Measurements from ENCODE around the gene ITGA11.

Gene ITGA11

DNA sequence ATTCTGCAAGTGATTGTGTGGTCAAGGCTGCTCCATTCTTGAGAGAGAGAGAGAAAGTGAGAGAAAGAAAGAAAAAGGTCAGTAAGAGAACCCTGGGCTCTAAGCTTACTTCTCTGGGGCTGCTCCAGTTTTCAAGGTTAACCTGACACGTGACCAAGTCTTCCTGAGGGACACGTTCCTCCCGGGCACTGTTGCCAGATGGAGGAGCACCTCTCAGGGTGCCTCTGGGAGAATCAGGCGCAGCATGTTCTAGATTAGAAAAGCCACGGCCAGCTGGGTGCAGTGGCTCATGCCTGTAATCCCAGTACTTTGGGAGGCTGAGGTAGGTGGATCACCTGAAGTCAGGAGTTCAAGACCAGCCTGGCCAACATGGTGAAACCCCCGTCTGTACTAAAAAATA lies 60.8 kb downstream of the ITGA11 start:
- ATAC-seq (replicated peaks) (no peak), DNase-seq (no peak)
- Mint-ChIP-seq H3K27me3 (peaks cover 24 to 41% of the 10 kb centered on the region in 2 donors), H3K4me1 (ENCODE audit: low read depth in 2 of 2) (no peaks in the 10 kb centered on the region), H3K36me3 (ENCODE audit: insufficient read depth) (peaks cover 2% of the 10 kb centered on the region), H3K9me3 (no peaks in the 10 kb centered on the region), H3K27ac (no peak overlapping the region), H3K4me3 (no peak overlapping the region)

DNA sequence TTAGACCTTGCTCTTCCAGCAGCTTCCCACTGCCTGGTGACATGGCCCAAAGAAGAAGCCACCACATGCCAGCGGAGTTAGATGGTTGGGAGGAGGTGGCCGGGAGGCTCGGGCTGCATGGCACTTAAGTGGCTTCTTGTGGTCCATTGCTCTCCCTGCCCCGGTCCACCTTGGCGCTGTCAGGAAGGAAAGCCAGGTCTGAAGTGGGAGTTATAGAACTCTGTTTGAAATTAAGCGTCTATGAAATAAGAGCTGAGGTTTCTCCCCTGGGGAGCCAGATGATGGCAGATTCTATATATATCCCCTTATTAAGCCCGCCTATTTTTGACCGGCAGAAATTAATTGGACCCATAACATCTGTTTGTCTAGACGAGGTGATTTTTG lies 61.2 kb downstream of the ITGA11 start:
- DNase-seq = no peak
- Mint-ChIP-seq H3K27me3 (peaks cover 24 to 41% of the 10 kb centered on the region in 2 donors), H3K36me3 (ENCODE audit: insufficient read depth) (peaks cover 2% of the 10 kb centered on the region), H3K9me3 (no peaks in the 10 kb centered on the region), H3K27ac (no peak overlapping the region), H3K4me3 (no peak overlapping the region), H3K4me1 (ENCODE audit: low read depth in 2 of 2) (no peaks in the 10 kb centered on the region)
- no peak for ATAC-seq (replicated peaks)

DNA sequence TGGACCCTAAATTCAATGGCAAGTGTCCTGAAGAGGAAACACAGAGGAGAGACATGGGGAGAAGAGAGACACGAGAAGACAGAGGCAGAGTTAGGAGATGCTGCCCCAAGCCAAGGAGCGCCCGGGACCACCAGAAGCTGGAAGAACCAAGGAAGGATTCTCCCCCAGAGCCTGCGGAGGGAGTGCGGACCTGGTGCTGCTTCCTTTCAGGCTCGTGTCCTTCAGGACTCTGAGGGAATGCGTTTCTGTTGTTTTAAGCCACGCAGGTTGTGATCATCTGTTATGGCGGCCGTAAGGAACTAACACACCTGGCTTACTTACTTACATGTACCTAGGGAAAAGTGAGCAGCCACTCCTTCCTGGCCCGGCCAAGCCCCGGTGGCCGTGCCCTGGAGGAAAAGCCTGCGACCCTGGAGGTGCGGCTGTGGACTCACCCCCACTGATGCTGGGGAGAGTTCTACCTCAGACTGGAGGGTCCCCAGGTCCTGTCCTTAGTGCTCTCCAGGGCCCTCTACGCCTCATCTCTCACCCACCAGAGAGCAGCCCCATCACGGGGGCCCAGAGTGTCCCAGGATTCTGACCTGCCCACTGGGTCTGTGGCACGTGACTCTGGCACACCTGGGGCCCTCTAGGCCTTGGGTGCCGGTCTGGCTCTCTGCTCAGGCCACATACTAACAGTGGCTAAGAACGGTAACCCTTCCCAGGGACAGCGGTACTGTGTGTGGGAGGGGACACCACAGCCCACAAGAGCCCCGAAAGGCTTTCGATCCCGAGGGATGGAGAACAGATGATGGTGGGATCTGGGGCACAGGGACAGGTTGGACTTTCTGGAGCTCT lies 61.8 kb downstream of the ITGA11 start:
- no peak for DNase-seq
- Mint-ChIP-seq H3K4me3 (no peak overlapping the region), H3K4me1 (ENCODE audit: low read depth in 2 of 2) (no peaks in the 10 kb centered on the region), H3K9me3 (no peaks in the 10 kb centered on the region), H3K27ac (no peak overlapping the region), H3K36me3 (ENCODE audit: insufficient read depth) (peaks cover 2% of the 10 kb centered on the region), H3K27me3 (peaks cover 24 to 41% of the 10 kb centered on the region in 2 donors)
- ATAC-seq (replicated peaks) = no peak

DNA sequence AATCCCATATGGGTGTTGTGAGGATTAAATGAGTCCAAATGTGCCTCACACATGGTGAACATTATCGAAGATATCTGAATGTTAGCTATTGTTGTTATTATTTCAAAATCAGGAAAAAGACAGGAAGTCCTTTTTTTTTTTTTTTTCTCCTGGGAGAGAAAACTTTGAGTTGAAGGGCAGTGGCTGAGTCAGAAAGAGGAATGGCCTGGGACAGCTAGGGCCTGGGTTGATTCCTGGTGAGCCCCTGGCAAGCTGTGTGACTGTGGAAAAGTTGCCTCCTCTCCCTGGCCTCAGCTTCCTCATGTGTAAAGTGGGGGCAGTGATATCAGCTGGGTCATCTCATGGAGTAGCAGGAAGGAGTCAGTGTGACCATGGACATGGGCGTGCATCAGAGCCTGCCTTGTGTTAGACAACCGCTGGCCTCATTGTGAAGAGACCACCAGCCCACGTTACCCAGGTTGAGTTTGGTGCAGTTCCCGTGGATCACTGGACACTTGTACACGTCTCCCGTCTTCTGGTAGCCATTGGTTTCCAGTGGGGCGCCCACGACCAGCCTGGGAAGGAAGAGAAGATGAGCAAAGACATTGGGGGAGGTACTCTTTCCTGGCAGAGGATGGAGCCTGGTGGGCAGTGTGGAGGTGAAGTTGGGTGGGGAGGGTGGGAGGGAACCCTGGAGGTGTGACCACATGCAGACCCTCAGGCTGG lies 63.1 kb downstream of the ITGA11 start:
- H3K4me1 Mint-ChIP-seq (ENCODE audit: low read depth in 2 of 2) = no peaks in the 10 kb centered on the region
- peaks cover 2% of the 10 kb centered on the region for H3K36me3 Mint-ChIP-seq (ENCODE audit: insufficient read depth)
- H3K9me3 Mint-ChIP-seq = no peaks in the 10 kb centered on the region
- peaks cover 24 to 41% of the 10 kb centered on the region in 2 donors for H3K27me3 Mint-ChIP-seq
- ATAC-seq (replicated peaks) (no peak), DNase-seq (no peak)
- no peak overlapping the region for H3K27ac Mint-ChIP-seq
- H3K4me3 Mint-ChIP-seq = no peak overlapping the region

DNA sequence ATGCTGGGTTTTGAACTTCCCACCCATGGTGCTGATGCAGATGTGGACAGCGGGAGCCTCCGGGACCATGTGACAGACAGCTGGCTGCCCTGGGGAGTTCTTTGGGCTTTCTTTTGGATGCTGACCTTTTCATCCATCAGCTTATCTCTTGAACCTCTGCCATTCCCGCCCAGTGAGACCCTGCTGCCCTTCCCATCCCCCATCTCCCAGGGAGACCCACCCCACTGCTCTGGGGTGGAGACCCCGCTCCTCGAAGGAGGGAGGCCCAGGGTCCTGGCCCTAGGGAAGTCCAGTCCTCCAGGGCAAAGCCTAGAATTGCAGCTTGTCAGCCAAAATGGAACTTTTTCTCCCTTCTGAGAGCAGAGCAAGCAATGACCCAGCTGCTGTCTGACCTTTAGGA lies 64.0 kb downstream of the ITGA11 start:
- ATAC-seq (replicated peaks) (no peak), DNase-seq (no peak)
- Mint-ChIP-seq H3K4me3 (no peak overlapping the region), H3K9me3 (no peaks in the 10 kb centered on the region), H3K4me1 (ENCODE audit: low read depth in 2 of 2) (no peaks in the 10 kb centered on the region), H3K27me3 (peaks cover 24 to 41% of the 10 kb centered on the region in 2 donors), H3K27ac (no peak overlapping the region), H3K36me3 (ENCODE audit: insufficient read depth) (peaks cover 2% of the 10 kb centered on the region)

DNA sequence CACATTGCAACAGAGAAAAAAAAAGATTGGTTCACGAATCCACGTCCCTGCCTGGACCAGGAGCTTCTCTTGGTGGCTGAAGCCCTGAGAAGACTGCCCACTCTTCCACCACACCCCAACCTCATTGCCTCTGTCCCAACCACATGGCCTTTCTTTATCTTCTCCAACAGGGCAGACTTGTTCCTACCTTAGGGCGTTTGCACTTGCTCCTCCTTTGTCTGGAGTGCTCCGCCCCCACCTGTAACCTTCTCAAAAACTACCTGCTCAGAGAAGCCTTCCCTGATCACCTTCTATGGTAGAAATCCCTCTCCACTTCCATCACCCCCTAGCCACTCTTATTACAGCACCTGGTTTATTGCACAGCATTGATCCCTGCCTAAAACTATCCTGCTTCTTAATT lies 64.7 kb downstream of the ITGA11 start:
- no peak for ATAC-seq (replicated peaks)
- Mint-ChIP-seq H3K36me3 (ENCODE audit: insufficient read depth) (peaks cover 2% of the 10 kb centered on the region), H3K27me3 (peaks cover 24 to 41% of the 10 kb centered on the region in 2 donors), H3K27ac (no peak overlapping the region), H3K4me1 (ENCODE audit: low read depth in 2 of 2) (no peaks in the 10 kb centered on the region), H3K9me3 (no peaks in the 10 kb centered on the region), H3K4me3 (no peak overlapping the region)
- no peak for DNase-seq

DNA sequence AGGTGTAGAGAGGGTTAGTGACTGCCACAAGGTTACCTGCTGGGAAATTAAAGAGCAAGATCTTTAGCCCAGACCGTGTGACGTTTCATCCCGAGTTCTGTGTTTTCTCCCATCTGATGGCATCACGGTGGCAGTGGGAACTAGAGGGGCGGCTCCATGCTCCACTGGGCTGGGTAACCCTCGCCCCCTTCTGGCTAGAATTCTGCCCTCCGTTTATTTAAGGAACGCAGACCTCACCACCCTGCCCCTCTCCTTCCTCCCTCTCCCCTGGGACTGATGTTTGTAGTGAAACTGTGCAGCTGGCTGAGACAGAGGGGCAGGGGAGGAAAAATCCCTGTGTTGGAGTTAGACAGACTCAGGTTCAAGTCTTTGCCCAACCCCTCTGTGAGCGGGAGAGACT lies 65.6 kb downstream of the ITGA11 start:
- H3K27ac Mint-ChIP-seq = no peak overlapping the region
- no peaks in the 10 kb centered on the region for H3K4me1 Mint-ChIP-seq (ENCODE audit: low read depth in 2 of 2)
- no peaks in the 10 kb centered on the region for H3K9me3 Mint-ChIP-seq
- H3K4me3 Mint-ChIP-seq = no peak overlapping the region
- H3K36me3 Mint-ChIP-seq (ENCODE audit: insufficient read depth) = peaks cover 2% of the 10 kb centered on the region
- no peak for ATAC-seq (replicated peaks)
- peaks cover 24 to 41% of the 10 kb centered on the region in 2 donors for H3K27me3 Mint-ChIP-seq
- no peak for DNase-seq

DNA sequence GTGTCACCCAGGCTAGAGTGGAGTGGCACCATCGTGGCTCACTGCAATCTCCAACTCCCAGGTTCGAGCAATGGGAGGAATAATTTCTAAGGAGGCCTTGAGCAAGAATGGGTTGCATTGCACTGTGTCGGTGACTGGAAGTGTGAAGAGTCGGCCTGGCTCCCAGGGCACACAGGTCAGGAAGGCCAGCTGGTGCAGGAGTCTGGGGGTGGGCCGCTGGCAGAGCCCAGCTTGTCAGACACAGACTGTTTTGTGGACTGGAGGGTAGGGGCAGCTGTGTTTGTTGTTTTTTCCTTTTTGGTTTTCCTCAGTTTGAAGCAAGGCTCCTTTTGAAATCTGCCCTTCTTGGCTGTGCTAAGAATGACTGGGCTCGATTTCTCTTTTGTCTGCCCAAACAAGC lies 66.2 kb downstream of the ITGA11 start:
- H3K27ac Mint-ChIP-seq = no peak overlapping the region
- H3K4me1 Mint-ChIP-seq (ENCODE audit: low read depth in 2 of 2) = no peaks in the 10 kb centered on the region
- peaks cover 2% of the 10 kb centered on the region for H3K36me3 Mint-ChIP-seq (ENCODE audit: insufficient read depth)
- no peak overlapping the region for H3K4me3 Mint-ChIP-seq
- DNase-seq = no peak
- peaks cover 24 to 38% of the 10 kb centered on the region in 2 donors for H3K27me3 Mint-ChIP-seq
- ATAC-seq (replicated peaks) = no peak
- H3K9me3 Mint-ChIP-seq = no peaks in the 10 kb centered on the region

DNA sequence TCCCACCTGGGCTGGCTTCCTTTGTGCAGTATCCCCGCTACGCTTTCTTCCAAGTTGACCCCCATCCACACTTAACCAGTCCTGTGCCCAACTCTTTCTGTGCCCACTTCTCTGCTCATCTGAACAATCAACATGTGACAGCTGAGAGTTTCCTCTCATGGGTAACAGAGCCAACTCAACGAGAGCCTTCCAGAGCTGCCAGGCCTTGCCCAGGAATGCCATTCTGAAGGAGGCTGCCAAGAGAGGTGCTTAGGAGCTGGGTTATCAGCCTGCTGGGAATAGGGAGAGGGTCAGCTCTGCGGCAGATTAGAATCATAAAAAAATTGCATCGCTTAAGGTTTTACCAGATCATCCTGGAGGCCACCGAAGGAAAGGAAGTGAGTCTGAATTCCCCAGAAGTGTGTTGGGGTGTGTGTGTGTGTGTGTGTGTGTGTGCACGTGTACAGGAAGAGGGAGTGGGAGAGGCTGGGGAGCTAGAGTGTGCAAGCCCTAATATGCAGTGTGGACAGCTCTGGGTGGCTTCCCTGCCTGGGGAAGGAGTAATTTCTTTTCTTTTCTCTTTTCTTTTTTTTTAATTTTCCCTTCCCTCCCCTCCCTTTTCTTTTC lies 66.7 kb downstream of the ITGA11 start:
- no peaks in the 10 kb centered on the region for H3K4me1 Mint-ChIP-seq (ENCODE audit: low read depth in 2 of 2)
- peaks cover 2% of the 10 kb centered on the region for H3K36me3 Mint-ChIP-seq (ENCODE audit: insufficient read depth)
- H3K27ac Mint-ChIP-seq = no peak overlapping the region
- H3K27me3 Mint-ChIP-seq = peaks cover 24 to 33% of the 10 kb centered on the region in 2 donors
- ATAC-seq (replicated peaks) (no peak), DNase-seq (no peak)
- no peaks in the 10 kb centered on the region for H3K9me3 Mint-ChIP-seq
- H3K4me3 Mint-ChIP-seq = no peak overlapping the region

DNA sequence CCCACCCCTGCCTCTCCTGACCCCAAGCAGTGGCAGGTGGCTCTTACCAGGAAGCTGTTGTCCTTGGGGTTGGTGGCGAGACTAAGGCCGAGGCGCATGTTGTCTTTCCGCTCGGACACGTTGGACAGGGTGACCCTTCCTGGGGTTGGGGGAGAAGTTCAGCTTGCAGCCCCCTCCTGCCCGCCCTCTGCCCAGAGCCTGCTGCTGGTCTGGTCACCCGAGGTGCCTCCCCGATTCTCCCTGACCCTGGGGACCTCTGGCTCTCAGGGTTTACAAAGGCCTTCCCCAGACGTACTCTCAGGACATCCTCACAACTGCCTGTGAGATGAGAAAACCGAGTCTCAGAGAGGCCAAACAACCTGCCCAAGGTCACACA lies 67.3 kb downstream of the ITGA11 start:
- H3K36me3 Mint-ChIP-seq (ENCODE audit: insufficient read depth) = peaks cover 2% of the 10 kb centered on the region
- H3K4me1 Mint-ChIP-seq (ENCODE audit: low read depth in 2 of 2) = no peaks in the 10 kb centered on the region
- no peaks in the 10 kb centered on the region for H3K9me3 Mint-ChIP-seq
- no peak for ATAC-seq (replicated peaks)
- H3K27me3 Mint-ChIP-seq = peaks cover 21 to 27% of the 10 kb centered on the region in 2 donors
- no peak overlapping the region for H3K27ac Mint-ChIP-seq
- H3K4me3 Mint-ChIP-seq = no peak overlapping the region
- no peak for DNase-seq

DNA sequence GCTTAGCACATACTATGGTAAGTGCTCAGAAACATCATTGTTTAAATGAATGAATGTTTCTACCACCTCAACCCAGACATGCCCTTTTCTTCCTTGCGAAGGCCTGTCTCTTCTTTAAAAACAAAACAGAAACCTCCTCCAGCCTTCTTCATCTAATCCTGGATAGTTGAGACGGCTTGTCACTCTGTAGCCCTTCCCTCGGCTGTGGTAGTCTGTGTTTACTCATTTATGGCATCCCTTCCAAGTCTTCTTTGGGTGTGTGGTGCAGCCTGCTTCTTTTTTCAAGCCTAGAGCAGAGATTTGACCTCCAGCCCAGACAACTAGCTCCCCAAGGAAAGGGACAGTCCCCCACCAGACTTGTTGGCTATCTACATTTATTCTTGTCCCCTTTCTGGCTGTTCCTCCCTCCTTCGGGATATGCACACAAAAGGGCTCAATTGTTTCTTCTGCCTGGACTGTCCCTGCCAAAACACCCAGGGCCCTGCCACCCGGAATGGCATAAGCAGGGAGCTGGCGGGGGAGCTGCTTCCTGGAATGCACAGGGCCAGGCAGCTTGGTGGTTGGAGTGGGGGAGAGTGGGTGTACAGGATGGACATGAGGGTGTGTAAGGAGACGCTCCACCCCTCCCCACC lies 67.8 kb downstream of the ITGA11 start:
- peaks cover 16 to 22% of the 10 kb centered on the region in 2 donors for H3K27me3 Mint-ChIP-seq
- H3K9me3 Mint-ChIP-seq = no peaks in the 10 kb centered on the region
- peaks cover 2% of the 10 kb centered on the region for H3K36me3 Mint-ChIP-seq (ENCODE audit: insufficient read depth)
- no peak overlapping the region for H3K4me3 Mint-ChIP-seq
- no peak for ATAC-seq (replicated peaks)
- H3K27ac Mint-ChIP-seq = no peak overlapping the region
- DNase-seq = no peak
- no peaks in the 10 kb centered on the region for H3K4me1 Mint-ChIP-seq (ENCODE audit: low read depth in 2 of 2)

DNA sequence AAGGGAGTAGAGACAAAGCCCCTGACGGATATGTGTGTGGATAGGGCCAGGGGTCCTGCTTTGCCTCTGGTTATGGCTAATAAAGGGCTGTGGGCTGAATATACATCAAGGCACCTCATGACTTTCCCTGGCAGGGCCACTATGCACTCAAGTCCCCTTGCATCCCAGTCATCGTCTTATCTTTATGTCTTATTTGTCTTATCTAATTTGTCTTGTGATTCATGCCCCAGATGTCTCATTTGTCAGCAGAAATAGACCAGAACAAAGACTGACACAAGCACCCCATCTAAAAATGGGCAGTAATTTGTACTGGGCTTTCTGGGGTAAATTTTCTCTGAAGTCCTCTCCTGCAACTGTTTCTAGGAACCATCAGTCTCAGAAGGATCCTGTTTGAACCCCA lies 68.6 kb downstream of the ITGA11 start:
- H3K4me3 Mint-ChIP-seq = no peak overlapping the region
- no peaks in the 10 kb centered on the region for H3K4me1 Mint-ChIP-seq (ENCODE audit: low read depth in 2 of 2)
- H3K9me3 Mint-ChIP-seq = no peaks in the 10 kb centered on the region
- H3K27me3 Mint-ChIP-seq = peaks cover 8 to 14% of the 10 kb centered on the region in 2 donors
- H3K36me3 Mint-ChIP-seq (ENCODE audit: insufficient read depth) = peaks cover 2% of the 10 kb centered on the region
- H3K27ac Mint-ChIP-seq = no peak overlapping the region
- no peak for DNase-seq
- no peak for ATAC-seq (replicated peaks)

DNA sequence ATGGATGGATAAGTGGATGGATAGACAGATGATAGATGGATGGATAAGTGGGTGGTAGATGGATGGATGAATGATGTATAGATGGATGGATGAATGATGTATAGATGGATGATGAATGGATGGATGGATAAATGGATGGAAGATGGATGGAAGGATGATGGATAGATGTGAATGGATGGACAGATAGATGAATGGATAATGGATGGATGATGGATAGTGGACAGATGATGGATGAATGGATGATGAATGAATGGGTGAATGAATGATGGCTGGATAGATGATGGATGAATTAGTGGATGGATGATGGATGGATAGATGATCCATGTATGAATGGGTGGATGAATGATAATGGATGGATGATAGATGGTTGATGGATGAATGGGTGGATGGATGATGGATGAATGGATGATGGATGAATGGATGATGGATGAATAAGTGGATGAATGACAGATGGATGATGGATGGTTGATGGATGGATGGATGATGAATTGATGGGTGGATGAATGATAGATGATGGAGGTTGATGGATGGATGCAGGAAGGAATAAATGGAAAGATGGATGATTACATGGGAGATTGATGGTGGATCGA lies 69.3 kb downstream of the ITGA11 start:
- Mint-ChIP-seq H3K36me3 (ENCODE audit: insufficient read depth) (peaks cover 2% of the 10 kb centered on the region), H3K27ac (no peak overlapping the region)
- DNase-seq = no peak

More for the DNA sequence above, 69.3 kb downstream of the ITGA11 start:
- Mint-ChIP-seq H3K9me3 (no peaks in the 10 kb centered on the region), H3K4me3 (no peak overlapping the region), H3K27me3 (peaks cover 7 to 12% of the 10 kb centered on the region in 2 donors), H3K4me1 (ENCODE audit: low read depth in 2 of 2) (no peaks in the 10 kb centered on the region)
- ATAC-seq (replicated peaks) = no peak
